GM12891 (cell line): ENCODE data around the gene PRM2.

Experiments
- POLR2A ChIP-seq: IDR thresholded peaks from 2 replicates; pipeline ENCODE4 v1.6.1; 2011; ENCODE audit warnings: low read depth, low read length, control low read depth
- POLR2AphosphoS5 ChIP-seq: IDR thresholded peaks from 2 replicates; pipeline ENCODE4 v1.6.1; 2011; ENCODE audit warnings: low read depth, low read length, control low read depth
- SPI1 ChIP-seq: IDR thresholded peaks from 2 replicates; pipeline ENCODE4 v1.6.1; 2011; ENCODE audit warnings: low read depth, low read length, control low read depth
- TAF1 ChIP-seq: IDR thresholded peaks from 2 replicates; pipeline ENCODE4 v1.6.1; 2011; ENCODE audit warnings: low read depth, low read length, control low read depth

GRCh38 chr16:11270602-11271162 is 5.6 kb downstream of the PRM2 start:
- TF ChIP-seq SPI1 (no peak), POLR2AphosphoS5 (no peak), POLR2A (no peak), TAF1 (no peak)
